SIG-M5 (cell line): ENCODE data around the gene SYT8.

Source experiments
- DNase-seq: peaks from one replicate; lab custom pipeline; 2025; lab: John Stamatoyannopoulos, UW

SYT8 gene

DNA sequence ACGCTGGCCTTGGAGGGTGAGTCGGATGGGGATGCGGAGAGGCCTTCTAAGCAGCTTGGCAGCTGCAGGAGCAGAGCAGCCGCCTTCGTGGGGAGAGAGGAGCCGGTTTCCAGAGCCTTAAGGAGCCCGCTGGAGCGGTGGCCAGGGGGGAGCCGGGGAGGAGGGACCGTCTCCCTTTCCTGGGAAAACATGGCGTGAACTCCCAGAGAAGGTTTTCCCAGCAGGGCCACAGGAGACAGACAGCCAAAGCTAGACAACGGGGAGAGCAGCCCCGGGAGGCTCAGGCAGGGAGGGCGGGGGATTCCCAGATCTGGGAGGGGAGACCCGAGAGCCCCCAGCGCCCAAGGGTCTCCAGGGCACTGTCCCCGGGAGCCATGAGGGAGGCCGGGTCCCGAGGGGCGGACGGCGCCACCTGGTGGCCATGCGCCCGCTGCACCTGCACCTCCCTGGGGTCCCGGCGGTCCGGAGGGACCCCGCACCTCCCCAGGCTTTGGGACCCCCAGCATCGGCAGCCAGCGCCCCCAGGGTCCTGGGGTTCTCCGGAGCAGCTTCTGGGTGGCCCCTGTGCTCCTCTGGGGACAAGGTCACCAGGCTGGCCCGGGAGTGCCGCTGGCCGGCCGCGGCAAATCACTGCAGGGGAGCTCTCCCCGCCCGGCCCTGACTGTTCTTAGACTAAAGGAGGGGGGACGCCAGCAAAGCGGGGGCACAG lies 2.4 kb upstream of the SYT8 start:
- no peak for DNase-seq

DNA sequence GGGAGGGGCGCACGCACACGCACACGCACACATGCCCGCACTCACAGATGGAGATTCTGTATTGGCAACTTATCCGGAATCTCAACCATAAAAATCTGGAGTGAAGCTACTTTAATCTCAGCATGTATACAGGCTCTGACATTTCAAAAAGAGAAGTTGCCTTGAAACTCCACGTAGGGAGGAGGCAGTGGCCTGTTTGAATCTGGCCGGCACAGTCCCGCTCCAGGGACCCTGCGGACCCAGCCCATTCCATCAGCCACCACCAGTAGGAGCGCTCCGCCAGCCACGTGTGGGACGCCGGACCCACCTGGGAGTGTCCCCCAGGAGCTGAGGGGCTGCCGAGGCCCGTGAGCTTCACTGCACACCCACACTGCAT lies 1.9 kb upstream of the SYT8 start:
- DNase-seq = no peak

DNA sequence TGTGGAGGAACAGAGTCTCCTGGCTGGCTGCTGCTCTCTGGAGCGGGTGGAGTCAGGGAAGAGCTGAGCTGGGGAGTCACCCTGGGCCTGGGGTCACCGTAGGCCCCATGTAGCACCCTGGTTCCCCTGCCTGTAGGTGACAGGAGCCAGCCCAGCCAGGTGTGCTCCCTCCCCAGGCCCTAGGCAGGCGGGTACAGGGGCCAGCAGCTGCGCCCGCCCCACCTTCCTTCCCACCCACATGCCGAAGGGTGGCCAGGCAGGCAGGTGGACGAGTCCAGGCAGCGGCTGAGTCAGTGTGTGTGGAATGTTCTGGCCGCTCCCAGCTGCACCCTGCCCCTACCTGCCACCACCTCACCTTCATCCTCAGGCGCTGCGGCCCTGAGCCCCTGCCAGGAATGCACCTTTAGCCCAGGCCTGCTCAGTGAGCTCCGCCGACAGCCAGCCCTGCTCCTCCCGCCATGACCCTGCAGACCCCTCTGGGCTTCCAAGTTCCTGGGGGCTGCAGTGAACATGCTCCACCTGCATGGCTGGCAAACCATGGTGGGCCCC lies 654 bp upstream of the SYT8 start:
- DNase-seq = no peak

DNA sequence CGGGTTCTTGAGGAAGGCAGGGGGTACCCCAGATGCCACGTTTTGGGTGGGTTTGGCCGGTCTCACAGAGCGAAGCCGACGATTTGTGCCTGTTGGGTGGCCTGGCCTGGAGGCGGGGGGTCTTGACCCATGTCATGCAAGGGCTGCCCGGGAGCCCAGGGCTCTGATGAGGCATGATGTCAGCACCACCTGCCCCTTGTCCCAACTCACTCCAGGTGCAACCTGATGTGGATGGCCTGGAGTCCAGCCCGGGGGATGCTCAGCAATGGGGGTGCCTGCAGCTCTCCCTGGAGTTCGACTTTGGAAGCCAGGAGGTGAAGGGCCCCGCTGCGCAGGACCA lies 851 bp downstream of the SYT8 start:
- DNase-seq = no peak

GRCh38 chr11:1836011-1836945 lies 1.5 kb downstream of the SYT8 start:
- DNase-seq = no peak

DNA sequence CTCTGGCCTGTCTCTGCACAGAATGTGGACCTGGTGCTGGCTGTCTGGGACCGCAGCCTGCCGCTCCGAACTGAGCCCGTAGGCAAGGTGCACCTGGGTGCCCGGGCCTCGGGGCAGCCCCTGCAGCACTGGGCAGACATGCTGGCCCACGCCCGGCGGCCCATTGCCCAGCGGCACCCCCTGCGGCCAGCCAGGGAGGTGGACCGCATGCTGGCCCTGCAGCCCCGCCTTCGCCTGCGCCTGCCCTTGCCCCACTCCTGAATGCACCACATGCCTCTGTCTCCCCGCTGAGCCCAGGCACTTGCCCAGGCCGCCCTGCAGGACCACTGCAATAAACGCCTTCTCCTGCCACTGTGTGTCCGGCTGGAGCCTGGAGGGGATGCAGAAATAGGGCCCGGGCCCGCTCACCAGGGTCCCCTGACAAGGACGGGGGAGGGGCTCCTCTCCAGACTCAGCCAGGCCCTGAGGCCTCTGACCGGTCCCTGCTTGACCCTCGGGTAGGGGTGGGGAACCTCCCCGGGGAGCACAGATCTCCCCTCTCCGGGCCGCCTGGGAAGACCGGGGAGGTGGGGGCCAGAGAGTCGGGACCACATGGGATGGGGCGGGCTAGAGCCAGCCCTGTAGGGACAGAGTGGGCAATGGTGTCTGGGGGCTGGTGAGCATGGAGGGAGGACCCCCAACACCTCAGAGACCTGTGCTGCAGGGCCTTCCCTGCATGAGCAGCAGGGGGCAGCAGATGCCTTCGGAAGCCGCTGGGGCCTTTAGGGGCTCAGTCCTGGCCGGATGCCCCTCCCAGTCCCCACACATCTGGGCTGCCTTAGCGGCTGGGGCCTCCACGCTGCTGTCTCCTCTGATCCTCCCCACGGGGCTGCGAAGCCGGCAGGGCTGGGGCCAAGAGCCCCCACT lies 2.6 kb downstream of the SYT8 start:
- no peak for DNase-seq

DNA sequence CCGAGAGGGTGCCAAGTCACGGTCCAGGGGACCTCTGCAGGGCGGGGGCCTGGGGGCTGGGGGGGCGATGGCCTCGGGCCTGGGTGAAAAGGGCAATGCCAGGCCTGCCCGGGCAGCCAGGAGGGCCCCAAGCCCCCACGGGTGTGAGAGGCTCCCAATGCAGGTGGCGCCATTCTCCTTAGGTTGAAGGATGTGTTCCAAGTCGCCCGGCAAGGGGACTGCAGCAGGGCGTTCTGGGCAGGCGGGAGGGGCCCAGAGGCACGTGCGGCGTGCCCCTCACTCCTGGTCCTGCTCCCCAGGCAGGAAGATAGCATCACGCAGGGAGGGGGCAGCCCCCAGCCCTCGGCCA lies 3.3 kb downstream of the SYT8 start:
- no peak for DNase-seq

GRCh38 chr11:1838426-1839144 lies 3.8 kb downstream of the SYT8 start, which contains the start of gene TNNI2:
Gene TNNI2, plus strand, starts transcription at chr11:1838981. Its CDS starts 716 bp downstream, at chr11:1839697.
- no peak for DNase-seq

DNA sequence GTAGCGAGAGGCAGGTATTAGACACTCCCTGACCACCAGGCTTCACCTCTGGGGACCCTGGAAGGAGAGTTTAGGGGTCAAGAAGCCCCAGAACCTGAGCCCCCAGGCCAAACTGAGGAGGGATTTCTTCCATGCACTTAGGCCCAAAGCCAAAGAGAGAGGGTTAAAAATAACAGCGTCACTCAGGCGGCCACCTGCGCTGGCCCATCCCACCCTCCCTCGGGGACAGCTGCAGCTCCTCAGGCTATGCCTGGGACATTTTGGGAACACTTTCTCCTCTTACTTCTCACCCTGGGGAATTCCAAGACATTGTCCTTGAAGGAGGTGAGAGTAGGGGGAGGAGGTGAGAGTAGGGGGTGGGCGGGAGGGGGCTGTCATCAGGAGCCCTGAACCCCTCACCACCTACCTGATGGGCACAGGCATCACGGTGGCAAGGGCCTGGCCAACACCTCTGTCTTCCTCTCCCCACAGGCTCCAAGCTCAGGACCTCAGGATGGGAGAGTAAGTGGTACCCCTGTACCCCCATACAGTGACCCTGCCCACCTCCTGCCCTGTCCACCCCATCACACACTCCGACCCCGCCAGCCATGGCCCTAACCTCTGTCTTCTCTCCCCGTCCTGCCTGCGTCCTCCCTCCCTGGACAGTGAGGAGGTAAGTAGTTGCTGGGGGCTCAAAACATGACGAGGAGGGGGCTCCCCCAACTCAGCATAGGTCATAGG lies 4.6 kb downstream of the SYT8 start:
- no peak for DNase-seq

- DNase-seq = no peak
Observed at GRCh38 chr11:1839924-1840779, 5.4 kb downstream of the SYT8 start.

- DNase-seq = no peak
Observed at GRCh38 chr11:1840780-1841480, 6.1 kb downstream of the SYT8 start.

- no peak for DNase-seq
Observed at GRCh38 chr11:1841511-1842148, 6.8 kb downstream of the SYT8 start.

DNA sequence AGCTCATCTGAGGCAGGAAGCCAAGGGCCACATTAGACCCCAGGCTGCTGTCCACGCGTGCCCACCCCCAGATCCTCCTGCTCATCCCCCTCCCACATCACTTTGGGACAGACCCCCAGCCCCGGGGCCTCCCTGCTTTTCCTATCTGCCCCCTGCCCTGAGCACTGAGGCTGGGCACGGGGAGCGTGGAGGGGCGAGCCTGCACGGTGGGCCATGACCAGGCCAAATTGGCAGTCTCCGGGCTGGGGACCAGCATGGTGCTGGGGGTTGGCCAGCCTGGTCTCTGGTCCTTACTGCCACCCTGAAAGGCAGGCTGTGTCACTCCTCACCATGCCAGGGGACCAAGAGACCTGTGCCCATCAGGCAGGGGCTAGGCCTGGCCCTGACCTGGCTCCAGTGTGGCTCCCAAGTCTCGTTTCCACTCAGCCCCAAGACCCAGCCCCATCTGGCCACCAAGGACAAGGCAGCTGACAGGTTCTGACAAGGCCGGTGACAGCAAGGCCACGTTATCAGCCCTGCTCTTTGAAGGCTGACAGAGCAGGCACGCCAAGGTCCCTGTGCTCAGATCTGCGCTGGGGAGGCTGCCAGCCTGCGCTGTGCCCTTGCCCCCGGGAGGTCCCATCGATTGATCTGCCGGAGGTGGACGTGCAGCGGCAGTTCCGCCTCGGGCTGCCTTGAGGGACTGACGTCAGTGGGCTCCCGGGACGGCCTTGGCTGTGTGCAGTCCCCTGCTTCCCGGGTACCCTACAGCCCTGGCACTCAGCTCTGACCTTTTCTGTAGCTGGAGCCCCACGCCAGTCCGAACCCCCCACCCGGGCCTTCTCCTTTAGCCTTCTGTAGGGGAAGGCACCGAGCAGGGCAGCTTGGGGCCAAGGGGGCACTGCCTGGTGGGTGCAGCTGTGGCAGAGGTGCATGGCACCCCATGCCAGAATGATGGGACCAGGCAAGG lies 7.6 kb downstream of the SYT8 start:
- DNase-seq = no peak

DNA sequence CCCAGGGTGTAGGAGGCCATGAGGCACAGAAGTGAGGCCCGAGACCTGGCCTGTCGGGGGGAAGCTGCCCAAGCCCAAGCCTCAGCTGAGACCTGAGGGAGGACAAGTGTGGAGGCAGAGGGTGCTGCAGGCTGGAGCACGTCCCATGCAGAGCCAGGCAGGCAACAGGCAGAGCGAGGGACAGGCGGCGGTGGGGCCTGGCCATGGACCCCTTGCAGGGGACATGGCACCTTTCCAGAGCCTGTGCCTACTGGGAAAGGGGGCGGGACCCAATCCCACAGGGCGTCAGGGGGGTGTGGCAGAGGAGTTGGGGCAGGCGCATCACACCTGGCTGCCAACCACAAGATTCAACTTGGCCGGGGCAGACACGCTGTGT lies 8.3 kb downstream of the SYT8 start:
- no peak for DNase-seq

DNA sequence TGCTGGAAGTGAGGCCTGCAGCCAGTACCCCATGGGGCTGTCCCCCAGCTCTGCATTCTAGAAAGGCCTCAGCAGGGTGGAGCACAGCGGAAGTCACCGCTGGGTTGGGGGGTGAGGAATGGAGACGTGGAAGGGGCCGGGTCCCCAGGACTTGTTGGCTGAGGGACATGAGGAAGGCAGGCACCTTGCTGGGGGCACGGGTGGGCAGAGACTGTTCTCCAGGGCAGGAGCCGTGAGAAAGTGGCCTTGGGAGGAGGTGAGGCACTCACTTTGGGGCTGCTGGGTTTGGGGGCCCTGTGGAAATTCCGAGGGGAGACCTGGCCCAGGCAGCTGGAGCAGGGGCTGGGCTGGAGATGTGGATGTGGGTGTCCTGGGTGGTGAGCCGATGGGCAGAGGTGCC lies 9.0 kb downstream of the SYT8 start:
- no peak for DNase-seq

DNA sequence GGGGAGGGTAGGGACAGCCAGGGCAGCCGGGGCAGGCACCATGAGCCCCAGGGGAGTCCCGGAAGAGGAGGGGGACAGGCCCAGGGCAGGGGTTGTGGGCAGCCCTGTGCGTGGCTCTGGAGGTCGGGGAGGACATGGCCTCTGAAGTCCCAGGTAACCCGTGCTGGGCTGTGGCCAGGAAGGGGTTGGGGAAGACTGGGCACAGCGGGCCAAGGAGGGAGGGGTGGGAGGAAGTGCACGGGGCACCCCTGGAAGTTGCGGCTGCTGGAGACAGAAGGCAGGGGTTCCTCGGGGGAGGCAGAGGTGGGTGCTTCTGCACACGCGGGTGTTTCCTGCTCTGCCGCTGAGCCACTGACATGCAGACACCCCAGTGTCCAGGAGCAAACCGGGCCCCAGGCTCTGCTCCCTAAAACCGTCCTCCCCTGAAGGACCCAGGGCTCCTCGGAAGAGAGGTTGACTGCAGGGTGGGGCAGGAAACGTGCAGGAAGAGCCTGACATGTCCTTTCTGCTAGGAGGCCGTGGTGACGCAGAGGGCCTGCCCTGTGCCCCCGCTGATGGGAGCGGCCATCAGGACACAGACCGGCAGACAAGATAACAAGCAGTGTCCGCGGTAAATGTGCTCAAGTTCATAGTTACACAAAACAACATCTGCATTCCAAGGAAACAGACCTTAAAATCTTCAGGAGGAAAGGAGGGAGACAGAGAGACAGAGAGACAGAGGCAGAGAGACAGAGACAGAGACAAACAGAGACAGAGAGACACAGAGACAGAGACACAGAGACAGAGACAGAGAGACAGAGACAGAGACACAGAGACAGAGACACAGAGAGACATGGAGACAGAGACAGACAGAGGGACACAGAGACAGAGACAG lies 9.7 kb downstream of the SYT8 start:
- no peak for DNase-seq

DNA sequence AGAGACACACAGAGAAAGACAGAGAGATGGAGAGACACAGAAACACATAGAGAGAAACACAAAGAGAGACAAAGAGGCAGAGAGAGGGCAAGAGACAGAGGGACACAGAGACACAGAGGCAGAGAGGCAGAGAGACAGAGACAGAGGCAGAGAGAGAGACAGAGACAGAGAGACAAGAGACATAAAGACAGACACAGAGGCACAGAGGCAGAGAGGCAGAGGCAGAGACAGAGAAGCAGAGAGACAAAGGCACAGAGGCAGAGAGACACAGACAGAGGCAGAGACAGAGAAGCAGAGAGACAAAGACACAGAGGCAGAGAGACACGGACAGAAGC lies 10.3 kb downstream of the SYT8 start:
- no peak for DNase-seq
